Measurements from ENCODE around the gene CA5B.

GRCh38 chrX:15724911-15725310, 13.2 kb upstream of the CA5B start:
- TF ChIP-seq CTCF (IDR thresholded peaks at IDR 0.05) = no peak
- TF ChIP-seq POLR2A (IDR thresholded peaks at IDR 0.05) = no peak
- TF ChIP-seq POLR2AphosphoS5 (IDR thresholded peaks at IDR 0.05) = no peak
